Progenitor cell of endocrine pancreas (in vitro differentiated cells): ENCODE data around the gene TNFSF9. TPM values are rescaled to one million over a fixed set of nuclear protein-coding genes. Genes with fewer than 3 reads are reported as not detected.

Experiments used
- total RNA-seq: library from RNA; stranded (reverse); gene quantifications from 2 replicates; pipeline ENCODE4 v1.2.1, GENCODE V29; 2021

TNFSF9 gene
- total RNA-seq, 1 donor from 2014 or later, result not detected

Other genes with a start within 250 kb of the TNFSF9 start
- not detected in 2 replicates for gene ACER1, start 197.4 kb upstream of the TNFSF9 start, total RNA-seq
- gene CLPP, start 169.5 kb upstream of the TNFSF9 start, total RNA-seq, result 58.0 and 61.3 TPM in 2 replicates
- gene ALKBH7, start 158.2 kb upstream of the TNFSF9 start, total RNA-seq, result 72.1 and 79.1 TPM in 2 replicates
- 4.3 TPM in 2 replicates for gene PSPN, start 155.1 kb upstream of the TNFSF9 start, total RNA-seq
- gene GTF2F1, start 137.9 kb upstream of the TNFSF9 start, total RNA-seq, result 75.1 and 77.8 TPM in 2 replicates
- gene KHSRP, start 106.2 kb upstream of the TNFSF9 start, total RNA-seq, result 419 and 436 TPM in 2 replicates
- gene SLC25A41, start 97.3 kb upstream of the TNFSF9 start, total RNA-seq, result 1.4 and 1.5 TPM in 2 replicates
- 75.2 and 76.2 TPM in 2 replicates for gene SLC25A23, start 71.2 kb upstream of the TNFSF9 start, total RNA-seq
- 63.0 and 71.2 TPM in 2 replicates for gene CRB3, start 66.8 kb upstream of the TNFSF9 start, total RNA-seq
- gene DENND1C, start 49.2 kb upstream of the TNFSF9 start, total RNA-seq, result 0.47 and 0.67 TPM in 2 replicates
- gene TUBB4A, start 28.7 kb upstream of the TNFSF9 start, total RNA-seq, result 41.7 and 43.4 TPM in 2 replicates
- not detected in 2 replicates for gene CD70, start 60.1 kb downstream of the TNFSF9 start, total RNA-seq
- not detected in 2 replicates for gene TNFSF14, start 139.1 kb downstream of the TNFSF9 start, total RNA-seq
- 1.5 and 1.6 TPM in 2 replicates for gene C3, start 189.6 kb downstream of the TNFSF9 start, total RNA-seq
- gene GPR108, start 206.6 kb downstream of the TNFSF9 start, total RNA-seq, result 72.8 and 80.8 TPM in 2 replicates
- 46.0 and 48.2 TPM in 2 replicates for gene TRIP10, start 208.7 kb downstream of the TNFSF9 start, total RNA-seq
- gene SH2D3A, start 236.4 kb downstream of the TNFSF9 start, total RNA-seq, result 19.8 and 20.0 TPM in 2 replicates
- gene VAV1, start 241.7 kb downstream of the TNFSF9 start, total RNA-seq, result not detected in 2 replicates